HepG2 (cell line): ENCODE results near the gene DTYMK. TPM values are rescaled to one million over a fixed set of nuclear protein-coding genes. Genes with fewer than 3 reads are reported as not detected.

Source experiments
- ATAC-seq: fragments of 200-7000 bp; cut with Tn5 transposase; 3 replicates; pipeline ENCODE4 v1.9.1; 2020; ENCODE audit warnings: mild to moderate bottlenecking, moderate library complexity
- BruUV-seq: library from RNA; stranded (reverse); fragments of 400-500 nt; replicated peaks from 2 replicates; lab custom pipeline; 2021; lab: Mats Ljungman, UMichigan
- CTCF ChIA-PET: fragments of 300-600 bp; formaldehyde crosslinking; extraction: SDS; loops from one replicate; lab custom pipeline; 2021; ENCODE audit warnings: low total read pairs, inconsistent platforms, low intra/inter-chr PET ratio; lab: Yijun Ruan, JAX
- POLR2A ChIA-PET: fragments of 350-600 bp; sonication (Branson Sonifier 250); formaldehyde crosslinking; loops from one replicate; lab custom pipeline; 2020; ENCODE audit warnings: antibody characterized with exemption, inconsistent platforms; lab: Yijun Ruan, JAX
- DNase-seq: peaks from one replicate; pipeline ENCODE4 v3.0.0-alpha.2; 2015; ENCODE audit warnings: low spot score
- FAIRE-seq: peaks from 3 replicates; lab custom pipeline; 2011; peaks lifted over from hg19 to GRCh38; lab: Jason Lieb, UNC
- H2AFZ ChIP-seq: one replicate; pipeline ENCODE4 v1.6.1; 2011; ENCODE audit warnings: low read length, inconsistent platforms
- H3K27ac ChIP-seq: fragments of 300-600 bp; 3 replicates; pipeline ENCODE4 v1.8.0; 2011; ENCODE audit warnings: mixed run types, mild to moderate bottlenecking, mixed read lengths, low read length, inconsistent platforms; ENCODE audit not compliant: insufficient read depth; ENCODE audit errors: extremely low read length
- H3K27me3 ChIP-seq, 2 experiments: fragments of 200-600 bp in 1 of 2; 2 replicates in 1 of 2; 3 replicates in 1 of 2; pipeline versions ENCODE4 v1.6.0 to v1.8.0; 2011; ENCODE audit warnings: low read length in 2 of 2, mild to moderate bottlenecking in 2 of 2, moderate library complexity in 2 of 2, inconsistent platforms in 1 of 2; ENCODE audit not compliant: insufficient read depth in 2 of 2, control insufficient read depth in 1 of 2
- H3K36me3 ChIP-seq, 2 experiments: fragments of 200-600 bp in 1 of 2; replicated peaks in 1 of 2; 2 replicates in 1 of 2; 3 replicates in 1 of 2; pipeline versions ENCODE4 v1.5.1 to v1.8.0; 2011; ENCODE audit warnings: low read length in 2 of 2, inconsistent platforms in 1 of 2; ENCODE audit not compliant: insufficient read depth in 2 of 2, control insufficient read depth in 1 of 2
- H3K4me1 ChIP-seq: 2 replicates; pipeline ENCODE4 v1.5.1; 2012; ENCODE audit warnings: low read length, inconsistent platforms; ENCODE audit not compliant: insufficient read depth
- H3K4me2 ChIP-seq: 2 replicates; pipeline ENCODE4 v1.6.0; 2011; ENCODE audit warnings: low read depth, low read length, inconsistent platforms
- H3K4me3 ChIP-seq, 3 experiments: fragments of 200-600 bp in 1 of 3; sonication (generic), shearing (Covaris generic) in 1 of 3; replicated peaks in 1 of 3; 2 replicates each; pipeline ENCODE4 v1.5.1; 2011 to 2016; ENCODE audit warnings: low read length in 3 of 3, inconsistent platforms in 2 of 3, low read depth in 2 of 3, mild to moderate bottlenecking in 2 of 3, control low read depth in 1 of 3, mixed read lengths in 1 of 3; ENCODE audit not compliant: insufficient read depth in 1 of 3
- H3K79me2 ChIP-seq: one replicate; pipeline ENCODE4 v1.6.1; 2011; ENCODE audit warnings: low read length, inconsistent platforms; ENCODE audit not compliant: insufficient read depth
- H3K9ac ChIP-seq: 2 replicates; pipeline ENCODE4 v1.6.0; 2011; ENCODE audit warnings: mild to moderate bottlenecking, low read depth, low read length, inconsistent platforms; ENCODE audit not compliant: insufficient read depth
- H3K9me3 ChIP-seq: 2 replicates; pipeline ENCODE4 v1.5.1; 2012; ENCODE audit warnings: mild to moderate bottlenecking, low read length
- H4K20me1 ChIP-seq: 2 replicates; pipeline ENCODE4 v1.6.0; 2011; ENCODE audit warnings: inconsistent platforms, mild to moderate bottlenecking, low read length, moderate library complexity; ENCODE audit not compliant: insufficient read depth
- CAMTA2 ChIP-seq: sonication (generic); formaldehyde crosslinking; IDR thresholded peaks from 2 replicates; pipeline ENCODE4 v1.4.0; 2020; ENCODE audit warnings: mild to moderate bottlenecking, missing genetic modification reagents, borderline replicate concordance
- FIP1L1 ChIP-seq: fragments of 200-400 bp; formaldehyde crosslinking; IDR thresholded peaks from 2 replicates; pipeline ENCODE4 v1.6.1; 2018; ENCODE audit warnings: low read depth, mild to moderate bottlenecking, low read length, moderate library complexity, borderline replicate concordance; ENCODE audit not compliant: insufficient read depth
- HOXA3 ChIP-seq: sonication (generic); formaldehyde crosslinking; IDR thresholded peaks from 2 replicates; pipeline ENCODE4 v1.5.0; 2020; ENCODE audit warnings: missing genetic modification reagents
- MTA3 ChIP-seq: sonication (generic); formaldehyde crosslinking; IDR thresholded peaks from 2 replicates; pipeline ENCODE4 v1.4.0; 2020; ENCODE audit warnings: missing genetic modification reagents
- NFKB2 ChIP-seq: sonication (generic); formaldehyde crosslinking; IDR thresholded peaks from 2 replicates; pipeline ENCODE4 v1.4.0; 2020; ENCODE audit warnings: missing genetic modification reagents, borderline replicate concordance
- PLRG1 ChIP-seq: fragments of 450-650 bp; conservative IDR thresholded peaks from 2 replicates; pipeline ENCODE4 v1.6.1; 2016
- SAFB2 ChIP-seq: sonication (generic); formaldehyde crosslinking; IDR thresholded peaks from 2 replicates; pipeline ENCODE4 v1.5.1; 2020; ENCODE audit warnings: missing genetic modification reagents, low read depth, mild to moderate bottlenecking, borderline replicate concordance
- STAT5B ChIP-seq: sonication (generic); formaldehyde crosslinking; IDR thresholded peaks from 2 replicates; pipeline ENCODE4 v1.4.0; 2020; ENCODE audit warnings: missing genetic modification reagents
- TARDBP ChIP-seq: sonication (generic); formaldehyde crosslinking; IDR thresholded peaks from 2 replicates; pipeline ENCODE4 v1.8.0; 2022; ENCODE audit warnings: mild to moderate bottlenecking, missing genetic modification reagents
- ZBTB3 ChIP-seq: sonication (generic); formaldehyde crosslinking; IDR thresholded peaks from 2 replicates; pipeline ENCODE4 v1.4.0; 2020; ENCODE audit warnings: low read depth, mild to moderate bottlenecking, moderate library complexity, missing genetic modification reagents, borderline replicate concordance
- ZKSCAN5 ChIP-seq: sonication (generic); formaldehyde crosslinking; IDR thresholded peaks from 2 replicates; pipeline ENCODE4 v1.5.1; 2020; ENCODE audit warnings: mild to moderate bottlenecking, missing genetic modification reagents
- ZNF678 ChIP-seq: sonication (generic); formaldehyde crosslinking; IDR thresholded peaks from 2 replicates; pipeline ENCODE4 v1.4.0; 2020; ENCODE audit warnings: mild to moderate bottlenecking, missing genetic modification reagents
- ZNF775 ChIP-seq: sonication (generic); formaldehyde crosslinking; IDR thresholded peaks from 2 replicates; pipeline ENCODE4 v1.4.0; 2020; ENCODE audit warnings: missing genetic modification reagents, mild to moderate bottlenecking, moderate library complexity, borderline replicate concordance
- WGBS: methylation state at CpG from one replicate; pipeline ENCODE4 v1.1.6; 2017; ENCODE audit warnings: low lambda C conversion rate; 5-methylcytosine and 5-hydroxymethylcytosine counted together
- in situ Hi-C: cut with HindIII; loops from 2 replicates; pipeline ENCODE4 v1.10.0; 2017; ENCODE audit warnings: low pct_unique_long_range_greater_than_20kb; ENCODE audit not compliant: extremely low pct_ligation_motif_present
- intact Hi-C: fragments of 100-400 bp; cut with micrococcal nuclease; formaldehyde crosslinking; loops from one replicate; pipeline ENCODE4 v1.10.0; 2022; ENCODE audit not compliant: unreplicated experiment
- polyA plus RNA-seq, 8 experiments: library from polyadenylated mRNA; depleted of rRNA in 3 of 8; stranded (reverse) in 7 of 8; unstranded in 1 of 8; fragments of >200 nt; fragmentation: Illumina TruSeq in 4 of 8; extraction: Trizol in 4 of 8; gene quantifications; 2 replicates each; pipeline versions ENCODE4 v1.2.1 to v1.2.3, GENCODE V29; 2011 to 2016; ENCODE audit warnings: low read depth in 4 of 8, missing spikeins in 1 of 8, mixed read lengths in 1 of 8; ENCODE audit not compliant: insufficient read depth in 1 of 8
- total RNA-seq, 5 experiments: library from RNA; depleted of rRNA; stranded (reverse); fragments of >200 nt; fragmentation: Illumina TruSeq; extraction: Trizol; gene quantifications; 2 replicates each; pipeline ENCODE4 v1.2.3, GENCODE V29; 2016; ENCODE audit warnings: low read depth in 1 of 5
- TF ChIP-seq, protein P1 (sequence below): IDR thresholded peaks from 2 replicates; pipeline ENCODE4 v1.6.1; 2012; ENCODE audit warnings: low read length, improper control_type of control experiment
- TF ChIP-seq, protein P2 (sequence below): sonication (generic); formaldehyde crosslinking; conservative IDR thresholded peaks from 2 replicates; pipeline ENCODE4 v1.4.0; 2020; ENCODE audit warnings: missing genetic modification reagents

Gene DTYMK
- total and polyA plus RNA-seq, 2 of the 13 experiments (the other 11 are each of a cell fraction or from before 2014, with no cell fraction given): 57.5 to 134 TPM

DNA sequence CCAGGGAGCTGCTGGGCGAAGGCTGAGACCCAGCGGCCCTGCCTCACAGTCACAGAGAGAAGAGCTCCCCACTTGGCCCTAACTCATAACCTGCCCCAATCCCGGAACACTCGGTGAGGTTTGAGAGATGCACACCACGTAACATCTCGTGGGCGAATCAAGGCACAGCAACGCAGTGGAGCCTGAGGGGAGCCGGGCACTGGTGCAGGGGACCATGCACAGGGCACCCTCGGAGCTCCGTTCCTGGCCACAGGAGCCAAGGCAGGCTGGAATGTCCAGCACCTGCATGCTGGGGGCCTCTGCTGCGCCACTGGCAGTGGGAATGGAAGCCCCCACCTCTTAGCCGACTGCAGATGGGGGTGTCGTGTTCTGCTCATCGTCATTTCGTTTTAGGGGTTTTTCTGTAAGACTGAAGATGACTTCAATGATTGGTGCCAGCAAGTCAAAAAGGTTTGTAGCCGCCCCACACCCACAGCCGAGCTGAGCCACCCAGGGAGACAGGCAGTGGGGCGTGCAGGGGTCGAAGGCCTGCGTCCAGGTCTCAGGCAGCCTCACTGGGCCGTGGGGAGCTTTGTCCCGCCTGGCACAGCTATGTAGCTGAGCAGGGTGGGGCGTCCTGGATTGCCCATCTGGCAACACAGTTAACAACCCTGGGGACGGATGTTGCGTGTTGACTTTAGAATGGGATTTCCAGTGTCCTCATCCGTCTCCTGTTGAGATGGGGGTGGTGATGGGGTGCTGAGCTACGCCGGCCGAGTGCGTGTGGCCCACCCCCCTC, 16.1 kb downstream of the DTYMK start:
- Histone ChIP-seq H3K9me3 (no peaks in the 10 kb centered on the region), H3K4me2 (no peak overlapping the region), H3K27me3 (no peaks in the 10 kb centered on the region), H4K20me1 (peaks cover 6% of the 10 kb centered on the region; the same call in 1 of the 2 replicates), H3K79me2 (no peaks in the 10 kb centered on the region), H3K4me1 (peaks cover 3% of the 10 kb centered on the region; the same call in 1 of the 2 replicates), H2AFZ (no peak overlapping the region), H3K4me3 (no peak overlapping the region), H3K9ac (no peak overlapping the region), H3K36me3 (peaks cover 39 to 72% of the 10 kb centered on the region in 2 experiments), H3K27ac (no peak overlapping the region)
- TF ChIP-seq ZNF678 (CRISPR knock-in tag) (no peak), MTA3 (no peak), ZBTB3 (no peak), HOXA3 (CRISPR knock-in tag) (no peak), FIP1L1 (no peak), CAMTA2 (no peak), PLRG1 (no peak), NFKB2 (no peak), ZNF775 (CRISPR knock-in tag) (no peak), STAT5B (CRISPR knock-in tag) (no peak), TARDBP (CRISPR knock-in tag) (no peak), ZKSCAN5 (CRISPR knock-in tag) (no peak), SAFB2 (no peak)
- TF ChIP-seq, protein P1, sequence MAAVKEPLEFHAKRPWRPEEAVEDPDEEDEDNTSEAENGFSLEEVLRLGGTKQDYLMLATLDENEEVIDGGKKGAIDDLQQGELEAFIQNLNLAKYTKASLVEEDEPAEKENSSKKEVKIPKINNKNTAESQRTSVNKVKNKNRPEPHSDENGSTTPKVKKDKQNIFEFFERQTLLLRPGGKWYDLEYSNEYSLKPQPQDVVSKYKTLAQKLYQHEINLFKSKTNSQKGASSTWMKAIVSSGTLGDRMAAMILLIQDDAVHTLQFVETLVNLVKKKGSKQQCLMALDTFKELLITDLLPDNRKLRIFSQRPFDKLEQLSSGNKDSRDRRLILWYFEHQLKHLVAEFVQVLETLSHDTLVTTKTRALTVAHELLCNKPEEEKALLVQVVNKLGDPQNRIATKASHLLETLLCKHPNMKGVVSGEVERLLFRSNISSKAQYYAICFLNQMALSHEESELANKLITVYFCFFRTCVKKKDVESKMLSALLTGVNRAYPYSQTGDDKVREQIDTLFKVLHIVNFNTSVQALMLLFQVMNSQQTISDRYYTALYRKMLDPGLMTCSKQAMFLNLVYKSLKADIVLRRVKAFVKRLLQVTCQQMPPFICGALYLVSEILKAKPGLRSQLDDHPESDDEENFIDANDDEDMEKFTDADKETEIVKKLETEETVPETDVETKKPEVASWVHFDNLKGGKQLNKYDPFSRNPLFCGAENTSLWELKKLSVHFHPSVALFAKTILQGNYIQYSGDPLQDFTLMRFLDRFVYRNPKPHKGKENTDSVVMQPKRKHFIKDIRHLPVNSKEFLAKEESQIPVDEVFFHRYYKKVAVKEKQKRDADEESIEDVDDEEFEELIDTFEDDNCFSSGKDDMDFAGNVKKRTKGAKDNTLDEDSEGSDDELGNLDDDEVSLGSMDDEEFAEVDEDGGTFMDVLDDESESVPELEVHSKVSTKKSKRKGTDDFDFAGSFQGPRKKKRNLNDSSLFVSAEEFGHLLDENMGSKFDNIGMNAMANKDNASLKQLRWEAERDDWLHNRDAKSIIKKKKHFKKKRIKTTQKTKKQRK: no peak
- TF ChIP-seq, protein P2, sequence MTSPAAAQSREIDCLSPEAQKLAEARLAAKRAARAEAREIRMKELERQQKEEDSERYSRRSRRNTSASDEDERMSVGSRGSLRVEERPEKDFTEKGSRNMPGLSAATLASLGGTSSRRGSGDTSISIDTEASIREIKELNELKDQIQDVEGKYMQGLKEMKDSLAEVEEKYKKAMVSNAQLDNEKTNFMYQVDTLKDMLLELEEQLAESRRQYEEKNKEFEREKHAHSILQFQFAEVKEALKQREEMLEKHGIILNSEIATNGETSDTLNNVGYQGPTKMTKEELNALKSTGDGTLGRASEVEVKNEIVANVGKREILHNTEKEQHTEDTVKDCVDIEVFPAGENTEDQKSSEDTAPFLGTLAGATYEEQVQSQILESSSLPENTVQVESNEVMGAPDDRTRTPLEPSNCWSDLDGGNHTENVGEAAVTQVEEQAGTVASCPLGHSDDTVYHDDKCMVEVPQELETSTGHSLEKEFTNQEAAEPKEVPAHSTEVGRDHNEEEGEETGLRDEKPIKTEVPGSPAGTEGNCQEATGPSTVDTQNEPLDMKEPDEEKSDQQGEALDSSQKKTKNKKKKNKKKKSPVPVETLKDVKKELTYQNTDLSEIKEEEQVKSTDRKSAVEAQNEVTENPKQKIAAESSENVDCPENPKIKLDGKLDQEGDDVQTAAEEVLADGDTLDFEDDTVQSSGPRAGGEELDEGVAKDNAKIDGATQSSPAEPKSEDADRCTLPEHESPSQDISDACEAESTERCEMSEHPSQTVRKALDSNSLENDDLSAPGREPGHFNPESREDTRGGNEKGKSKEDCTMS (CRISPR knock-in tag): no peak
- ChIA-PET POLR2A (interaction anchor here (1.3 kb wide), 1 partner anchor 16 kb away, joined by 8 read pairs; the partner anchor contains the start of gene DTYMK), CTCF (no interaction called here)
- DNase-seq (no peak), ATAC-seq (no peak), FAIRE-seq (no peak)
- intact Hi-C loops (no loop called here), in situ Hi-C loops (no loop called here)
- WGBS: 97% methylated on average over 29 of the region's 31 CpGs
- no TSS peak for BruUV-seq
